SH-SY5Y (cell line): ENCODE measurements around the gene SH2D3A.

Source experiments
- GATA2 ChIP-seq: IDR thresholded peaks from 2 replicates; pipeline ENCODE4 v1.6.1; 2011; ENCODE audit warnings: mild to moderate bottlenecking, low read depth, low read length
- GATA3 ChIP-seq: IDR thresholded peaks from 2 replicates; pipeline ENCODE4 v1.6.1; 2011; ENCODE audit warnings: low read depth, mild to moderate bottlenecking, low read length, moderate library complexity

- TF ChIP-seq GATA2 (no peak), GATA3 (no peak)
Observed at GRCh38 chr19:6736169-6736916, 30.9 kb downstream of the SH2D3A start.
